HFFc6 (cell line): ENCODE data around the gene NOVA1. TPM values are rescaled to one million over a fixed set of nuclear protein-coding genes. Genes with fewer than 3 reads are reported as not detected.
"Not testable (repeated sequence)": the region's sequence is repeated elsewhere in the genome, so short reads cannot be mapped to it uniquely, and the experiment has no call there.

Experiments
- DNase-seq: peaks from one replicate; pipeline ENCODE4 v3.0.0-alpha.2; 2018
- H3K27ac Mint-ChIP-seq: 2 replicates; pipeline ENCODE4 v1.8.0; 2020; ENCODE audit warnings: mild to moderate bottlenecking, mixed read lengths
- H3K27me3 Mint-ChIP-seq: 2 replicates; pipeline ENCODE4 v1.8.0; 2021; ENCODE audit warnings: mild to moderate bottlenecking, moderate library complexity, mixed read lengths; ENCODE audit not compliant: insufficient read depth
- H3K36me3 Mint-ChIP-seq: 2 replicates; pipeline ENCODE4 v1.8.0; 2021; ENCODE audit warnings: low read depth, mixed read lengths
- H3K4me1 Mint-ChIP-seq: 2 replicates; pipeline ENCODE4 v1.8.0; 2020; ENCODE audit warnings: low read depth, mixed read lengths
- H3K4me3 Mint-ChIP-seq: 2 replicates; pipeline ENCODE4 v1.8.0; 2020; ENCODE audit warnings: mild to moderate bottlenecking, moderate library complexity, mixed read lengths
- H3K9me3 Mint-ChIP-seq: 2 replicates; pipeline ENCODE4 v1.8.0; 2020; ENCODE audit warnings: mild to moderate bottlenecking, mixed read lengths
- long read RNA-seq: library from polyadenylated mRNA; unstranded; transcript quantifications from one replicate; pipeline ENCODE4 v2.0.0, GENCODE V29; 2019
- total RNA-seq, 6 experiments: library from RNA; stranded (reverse); fragmentation: NEBNext Ultra II Directional; extraction: Animal tissue kit (Norgen Biotek cat#: 25700); gene quantifications; 2 replicates in 1 of 6; 3 replicates in 5 of 6; pipeline ENCODE4 v1.2.3, GENCODE V29; 2021
- TF ChIP-seq, protein P1 (sequence below): fragments of 200-600 bp; sonication (generic); IDR thresholded peaks from 2 replicates; pipeline ENCODE4 v1.5.0; 2021; ENCODE audit warnings: antibody characterized with exemption, mild to moderate bottlenecking

NOVA1 gene, protein sequence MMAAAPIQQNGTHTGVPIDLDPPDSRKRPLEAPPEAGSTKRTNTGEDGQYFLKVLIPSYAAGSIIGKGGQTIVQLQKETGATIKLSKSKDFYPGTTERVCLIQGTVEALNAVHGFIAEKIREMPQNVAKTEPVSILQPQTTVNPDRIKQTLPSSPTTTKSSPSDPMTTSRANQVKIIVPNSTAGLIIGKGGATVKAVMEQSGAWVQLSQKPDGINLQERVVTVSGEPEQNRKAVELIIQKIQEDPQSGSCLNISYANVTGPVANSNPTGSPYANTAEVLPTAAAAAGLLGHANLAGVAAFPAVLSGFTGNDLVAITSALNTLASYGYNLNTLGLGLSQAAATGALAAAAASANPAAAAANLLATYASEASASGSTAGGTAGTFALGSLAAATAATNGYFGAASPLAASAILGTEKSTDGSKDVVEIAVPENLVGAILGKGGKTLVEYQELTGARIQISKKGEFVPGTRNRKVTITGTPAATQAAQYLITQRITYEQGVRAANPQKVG
- not detected for total RNA-seq
- long read RNA-seq: 0 reads

DNA sequence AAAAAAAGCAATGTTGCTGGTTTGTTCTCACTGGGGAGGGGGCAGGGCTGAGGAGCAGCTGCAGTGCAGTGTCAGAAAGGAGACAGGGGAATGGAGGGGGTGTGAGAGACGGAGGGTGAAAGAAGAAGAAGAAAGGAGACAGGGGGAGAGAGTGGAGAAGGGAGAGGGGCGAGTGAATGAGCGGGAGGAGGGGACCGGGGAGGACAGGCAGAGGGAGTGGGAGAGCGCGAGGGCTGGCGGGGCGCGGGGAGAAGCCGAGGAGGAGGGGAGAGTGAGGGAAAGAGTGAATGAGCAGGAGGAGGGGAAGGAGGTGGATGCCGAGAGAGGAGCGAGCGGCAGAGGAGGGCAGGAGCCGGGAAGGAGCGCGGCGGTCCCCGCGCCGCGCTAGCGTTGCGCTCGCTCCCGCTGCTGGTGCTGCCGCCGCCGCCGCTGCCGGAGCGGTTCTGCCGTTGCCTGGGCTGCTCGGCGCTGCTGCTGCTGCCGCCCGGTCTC lies at the start of gene NOVA1:
NOVA1 (minus strand) TSS at position 445 of the 492 bp plus-strand sequence. CDS start 597 bp downstream, outside the sequence.
- DNase-seq: no peak
- Mint-ChIP-seq H3K4me3 (no peak within 1 kb of the TSS; the same call in 1 of the 2 replicates), H3K9me3 (peaks cover 8% of the 10 kb centered on the region; the same call in 1 of the 2 replicates), H3K4me1 (no peaks in the 10 kb centered on the region), H3K27me3 (peaks cover 1% of the 10 kb centered on the region; the same call in 1 of the 2 replicates), H3K36me3 (no peaks in the 10 kb centered on the region), H3K27ac (no peak within 1 kb of the TSS)
- TF ChIP-seq, protein P1, sequence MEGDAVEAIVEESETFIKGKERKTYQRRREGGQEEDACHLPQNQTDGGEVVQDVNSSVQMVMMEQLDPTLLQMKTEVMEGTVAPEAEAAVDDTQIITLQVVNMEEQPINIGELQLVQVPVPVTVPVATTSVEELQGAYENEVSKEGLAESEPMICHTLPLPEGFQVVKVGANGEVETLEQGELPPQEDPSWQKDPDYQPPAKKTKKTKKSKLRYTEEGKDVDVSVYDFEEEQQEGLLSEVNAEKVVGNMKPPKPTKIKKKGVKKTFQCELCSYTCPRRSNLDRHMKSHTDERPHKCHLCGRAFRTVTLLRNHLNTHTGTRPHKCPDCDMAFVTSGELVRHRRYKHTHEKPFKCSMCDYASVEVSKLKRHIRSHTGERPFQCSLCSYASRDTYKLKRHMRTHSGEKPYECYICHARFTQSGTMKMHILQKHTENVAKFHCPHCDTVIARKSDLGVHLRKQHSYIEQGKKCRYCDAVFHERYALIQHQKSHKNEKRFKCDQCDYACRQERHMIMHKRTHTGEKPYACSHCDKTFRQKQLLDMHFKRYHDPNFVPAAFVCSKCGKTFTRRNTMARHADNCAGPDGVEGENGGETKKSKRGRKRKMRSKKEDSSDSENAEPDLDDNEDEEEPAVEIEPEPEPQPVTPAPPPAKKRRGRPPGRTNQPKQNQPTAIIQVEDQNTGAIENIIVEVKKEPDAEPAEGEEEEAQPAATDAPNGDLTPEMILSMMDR: no peak

DNA sequence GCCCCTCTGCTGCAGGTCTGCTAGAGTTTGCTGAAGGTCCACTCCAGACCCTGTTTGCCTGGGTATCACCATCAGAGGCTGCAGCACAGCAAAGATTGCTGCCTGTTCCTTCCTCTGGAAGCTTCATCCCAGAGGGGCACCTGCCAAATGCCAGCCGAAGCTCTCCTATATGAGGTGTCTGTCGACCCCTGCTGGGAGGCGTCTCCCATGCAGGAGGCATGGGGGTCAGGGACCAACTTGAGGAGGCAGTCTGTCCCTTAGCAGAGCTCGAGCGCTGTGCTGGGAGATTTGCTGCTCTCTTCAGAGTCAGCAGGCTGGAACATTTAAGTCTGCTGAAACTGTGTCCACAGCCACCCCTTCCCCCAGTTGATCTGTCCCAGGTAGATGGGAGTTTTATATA lies 47.2 kb upstream of the NOVA1 start:
- H3K4me3 Mint-ChIP-seq: not testable (repeated sequence)

DNA sequence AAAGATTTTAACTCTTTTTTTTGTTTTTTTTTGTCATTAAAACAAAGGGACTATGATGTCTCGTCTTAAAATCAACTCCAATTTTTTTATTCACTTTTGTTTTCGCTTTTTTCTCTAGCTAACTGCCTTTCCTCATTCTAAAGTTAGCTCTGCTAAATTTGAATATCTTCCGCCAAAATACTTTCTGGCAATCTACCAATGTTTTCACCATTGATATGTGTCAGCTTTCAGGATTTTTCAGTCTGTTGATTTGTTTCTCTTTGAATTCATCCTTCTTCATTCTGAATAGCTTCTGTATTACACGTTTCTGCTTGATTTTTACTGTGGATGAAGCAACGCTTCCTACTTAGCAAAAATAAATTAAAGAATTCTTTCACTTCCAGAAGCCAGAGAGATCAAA lies 38.7 kb upstream of the NOVA1 start:
- Mint-ChIP-seq H3K36me3 (0 out of 2 replicates have a peak, but pooled peaks cover 4% of the 10 kb centered on the region), H3K4me1 (no peaks in the 10 kb centered on the region), H3K4me3 (no peak overlapping the region), H3K9me3 (peaks cover 22% of the 10 kb centered on the region), H3K27ac (no peak overlapping the region), H3K27me3 (no peaks in the 10 kb centered on the region)
- TF ChIP-seq, protein P1: no peak
- no peak for DNase-seq

More for the DNA sequence above, 47.2 kb upstream of the NOVA1 start:
- H3K4me1 Mint-ChIP-seq, DNase-seq, H3K27ac Mint-ChIP-seq, H3K36me3 Mint-ChIP-seq, H3K27me3 Mint-ChIP-seq: not testable (repeated sequence)
- H3K9me3 Mint-ChIP-seq: peaks cover 59% of the 10 kb centered on the region

DNA sequence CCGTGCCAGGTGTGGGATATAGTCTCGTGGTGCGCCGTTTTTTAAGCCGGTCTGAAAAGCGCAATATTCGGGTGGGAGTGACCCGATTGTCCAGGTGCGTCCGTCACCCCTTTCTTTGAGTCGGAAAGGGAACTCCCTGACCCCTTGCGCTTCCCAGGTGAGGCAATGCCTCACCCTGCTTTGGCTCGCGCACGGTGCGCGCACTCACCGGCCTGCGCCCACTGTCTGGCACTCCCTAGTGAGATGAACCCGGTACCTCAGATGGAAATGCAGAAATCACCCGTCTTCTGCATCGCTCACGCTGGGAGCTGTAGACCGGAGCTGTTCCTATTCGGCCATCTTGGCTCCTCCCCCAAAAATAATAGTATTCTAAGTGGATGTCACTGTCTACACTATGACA lies 37.1 kb upstream of the NOVA1 start:
- H3K27me3 Mint-ChIP-seq, H3K36me3 Mint-ChIP-seq, H3K4me3 Mint-ChIP-seq, H3K27ac Mint-ChIP-seq, H3K4me1 Mint-ChIP-seq, DNase-seq: not testable (repeated sequence)
- H3K9me3 Mint-ChIP-seq: peaks cover 13% of the 10 kb centered on the region

DNA sequence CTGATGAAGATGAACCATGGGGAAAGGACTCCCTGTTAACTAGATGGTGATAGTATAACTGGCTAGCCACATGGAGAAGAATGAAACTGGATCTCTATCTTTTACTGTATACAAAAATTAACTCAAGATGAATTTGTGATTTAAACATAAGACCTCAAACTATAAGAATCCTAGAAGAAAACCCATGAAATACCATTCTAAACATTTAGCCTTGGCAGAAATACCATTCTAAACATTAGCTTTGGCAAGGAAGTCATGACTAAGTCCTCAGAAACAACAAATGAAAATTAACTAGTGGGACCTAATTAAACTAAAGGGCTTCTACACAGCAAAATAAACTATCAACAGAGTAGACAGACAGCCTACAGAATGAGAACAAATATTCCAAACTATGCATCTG lies 28.4 kb upstream of the NOVA1 start:
- Mint-ChIP-seq H3K4me3 (no peak overlapping the region), H3K9me3 (peaks cover 23% of the 10 kb centered on the region), H3K36me3 (no peaks in the 10 kb centered on the region), H3K27me3 (no peaks in the 10 kb centered on the region), H3K27ac (no peak overlapping the region), H3K4me1 (no peaks in the 10 kb centered on the region)
- no peak for DNase-seq
- TF ChIP-seq, protein P1: no peak

DNA sequence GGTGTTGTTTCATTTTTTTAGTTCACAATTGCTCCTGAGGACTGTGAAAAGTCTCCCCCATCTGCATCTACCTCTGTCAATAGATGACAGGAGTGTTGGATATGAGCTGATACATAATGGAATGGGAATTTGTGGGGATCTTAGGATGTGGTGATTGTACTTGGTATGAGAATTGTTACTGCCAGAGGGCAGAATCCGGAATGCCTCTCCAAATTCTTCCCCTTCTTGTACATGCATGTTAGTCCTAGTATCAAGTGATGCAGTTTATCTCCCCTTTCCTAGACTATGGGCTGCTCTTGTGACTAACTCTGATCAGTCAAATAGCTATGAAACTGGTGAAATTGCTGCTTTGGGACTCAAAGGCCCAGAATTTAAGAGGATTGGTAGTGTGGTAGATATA lies 24.8 kb upstream of the NOVA1 start:
- Mint-ChIP-seq H3K4me3 (no peak overlapping the region), H3K27me3 (no peaks in the 10 kb centered on the region; the same call in 1 of the 2 replicates), H3K36me3 (no peaks in the 10 kb centered on the region), H3K4me1 (no peaks in the 10 kb centered on the region), H3K9me3 (peaks cover 25% of the 10 kb centered on the region), H3K27ac (no peak overlapping the region)
- TF ChIP-seq, protein P1: no peak
- no peak for DNase-seq
